Measurements from ENCODE around the gene HPS6.

The HPS6 gene

DNA sequence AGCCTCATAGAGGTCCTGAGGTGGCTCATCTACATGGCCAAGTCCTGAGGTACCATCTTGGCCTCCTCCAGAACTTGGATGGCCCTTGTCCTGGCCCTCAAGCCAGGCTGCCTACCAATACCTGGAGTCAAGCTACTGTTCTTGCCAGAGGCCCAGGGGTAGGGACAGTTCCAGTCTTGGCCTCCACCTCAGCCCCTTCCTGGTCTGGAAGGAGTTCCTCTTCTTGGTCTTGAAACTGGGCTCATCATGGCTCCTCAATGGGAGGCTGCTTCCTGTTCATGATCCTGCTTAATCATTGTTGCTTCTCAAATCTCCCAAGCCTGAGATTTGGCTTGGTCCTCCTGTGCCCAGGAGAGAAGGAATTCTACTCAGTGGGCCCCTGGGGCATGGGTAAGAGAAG lies 3.9 kb downstream of the HPS6 start:
- Histone ChIP-seq H3K27ac (ENCODE audit: low read length) (no peak overlapping the region), H3K9me3 (ENCODE audit: control insufficient read depth in 2 of 2, low read length in 2 of 2) (no peaks in the 10 kb centered on the region)

DNA sequence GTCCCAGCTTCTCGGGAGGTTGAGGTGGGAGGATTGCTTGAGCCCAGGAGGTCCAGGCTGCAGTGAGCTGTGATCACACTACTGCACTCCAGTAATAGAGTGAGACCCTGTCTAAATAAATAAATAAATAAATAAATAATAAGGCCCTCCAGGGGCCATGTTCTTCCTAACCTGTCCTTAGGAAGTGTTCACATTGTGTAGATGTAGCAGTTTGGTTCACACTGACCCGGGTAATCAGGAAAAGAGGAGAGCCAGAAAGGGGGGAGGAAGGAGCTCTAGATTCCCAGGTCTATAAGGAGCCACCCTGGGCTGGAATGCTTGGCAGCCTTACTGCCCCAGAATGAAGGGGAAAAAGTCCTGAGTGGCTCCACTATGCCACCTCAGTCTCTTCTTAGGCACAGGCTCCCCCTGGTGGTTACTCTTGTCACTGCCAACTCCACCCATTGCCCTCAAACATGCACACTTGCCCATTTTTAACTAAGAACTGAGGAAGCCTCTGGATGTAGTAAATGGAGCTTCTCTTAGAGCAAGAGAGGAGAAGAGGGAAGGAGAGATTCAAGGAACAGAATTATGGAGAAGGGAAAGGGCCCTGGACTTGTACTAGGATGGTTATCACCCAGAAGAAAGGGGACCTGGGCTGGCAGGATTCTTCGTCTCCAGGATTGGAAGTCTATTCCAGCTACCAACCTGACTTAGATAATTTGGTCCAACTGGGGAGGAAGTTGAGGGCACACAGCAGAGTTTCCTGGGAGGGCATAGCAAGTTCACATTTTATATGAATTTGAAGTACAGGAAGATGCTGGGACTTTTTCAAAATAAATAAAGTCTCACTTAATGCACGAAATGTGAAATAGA lies 7.8 kb downstream of the HPS6 start:
- Histone ChIP-seq H3K27ac (ENCODE audit: low read length) (no peak overlapping the region), H3K36me3 (ENCODE audit: control insufficient read depth in 2 of 2, insufficient read depth in 2 of 2, low read length in 2 of 2) (peaks cover 3 to 5% of the 10 kb centered on the region in 2 donors), H3K9ac (ENCODE audit: low read length in 2 of 2) (no peak overlapping the region), H3K4me3 (ENCODE audit: low read length in 2 of 2) (no peak overlapping the region), H3K4me1 (ENCODE audit: control insufficient read depth, insufficient read depth, low read length) (peaks cover 15% of the 10 kb centered on the region), H3K27me3 (ENCODE audit: control insufficient read depth in 1 of 2, insufficient read depth in 2 of 2, low read length in 2 of 2) (no peaks in the 10 kb centered on the region), H3K9me3 (ENCODE audit: control insufficient read depth in 2 of 2, low read length in 2 of 2) (no peaks in the 10 kb centered on the region)

More for the DNA sequence above, 3.9 kb downstream of the HPS6 start:
- Histone ChIP-seq H3K27me3 (ENCODE audit: control insufficient read depth in 1 of 2, insufficient read depth in 2 of 2, low read length in 2 of 2) (no peaks in the 10 kb centered on the region), H3K9ac (ENCODE audit: low read length in 2 of 2) (no peak overlapping the region), H3K4me1 (ENCODE audit: control insufficient read depth, insufficient read depth, low read length) (peaks cover 37% of the 10 kb centered on the region), H3K36me3 (ENCODE audit: control insufficient read depth in 2 of 2, insufficient read depth in 2 of 2, low read length in 2 of 2) (peaks cover 3 to 13% of the 10 kb centered on the region in 2 donors), H3K4me3 (ENCODE audit: low read length in 2 of 2) (no peak overlapping the region)

DNA sequence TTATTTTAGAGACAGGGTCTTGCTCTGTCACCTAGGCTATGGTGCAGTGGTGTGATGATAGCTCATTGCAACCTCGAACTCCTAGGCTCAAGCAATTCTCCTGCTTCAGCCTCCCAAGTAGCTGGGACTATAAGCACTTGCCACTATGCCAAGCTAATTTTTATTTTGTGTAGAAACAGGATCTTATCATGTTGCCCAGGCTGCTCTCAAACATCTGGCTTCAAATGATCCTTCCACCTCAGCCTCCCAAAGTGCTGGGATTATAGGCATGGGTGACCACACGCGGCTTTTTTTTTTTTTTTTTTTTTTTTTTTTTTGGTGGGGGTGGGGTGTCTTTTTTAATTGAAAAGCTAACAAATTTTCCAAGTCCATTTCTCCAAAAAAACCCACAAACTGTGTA lies 18.4 kb downstream of the HPS6 start:
- Histone ChIP-seq H3K27ac (ENCODE audit: low read length) (no peak overlapping the region), H3K9ac (ENCODE audit: low read length in 2 of 2) (no peak overlapping the region), H3K36me3 (ENCODE audit: control insufficient read depth in 2 of 2, insufficient read depth in 2 of 2, low read length in 2 of 2) (no peaks in the 10 kb centered on the region), H3K4me1 (ENCODE audit: control insufficient read depth, insufficient read depth, low read length) (no peaks in the 10 kb centered on the region), H3K27me3 (ENCODE audit: control insufficient read depth in 1 of 2, insufficient read depth in 2 of 2, low read length in 2 of 2) (no peaks in the 10 kb centered on the region), H3K4me3 (ENCODE audit: low read length in 2 of 2) (no peak overlapping the region), H3K9me3 (ENCODE audit: control insufficient read depth in 2 of 2, low read length in 2 of 2) (no peaks in the 10 kb centered on the region)

DNA sequence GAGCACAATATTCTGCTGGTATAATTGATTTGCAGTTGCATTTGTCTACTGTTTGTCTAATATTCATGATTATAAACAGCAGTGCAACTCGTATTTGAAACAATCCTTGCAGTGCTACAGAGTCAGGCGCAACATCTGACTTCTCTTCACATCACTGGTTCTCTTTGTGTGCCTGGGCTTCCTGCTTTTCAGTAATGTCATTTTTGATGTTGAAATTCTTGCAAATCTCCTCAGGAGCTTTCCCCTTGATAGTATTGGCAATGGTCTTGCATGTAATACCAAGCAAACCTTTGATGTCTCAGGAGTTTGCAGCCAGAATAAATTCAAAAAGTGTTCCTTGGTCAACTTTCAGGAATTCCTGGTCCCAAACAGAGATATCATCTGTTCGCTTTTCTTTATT lies 20.2 kb downstream of the HPS6 start:
- H3K9me3 ChIP-seq (ENCODE audit: control insufficient read depth in 2 of 2, low read length in 2 of 2) = no peaks in the 10 kb centered on the region
- no peak overlapping the region for H3K4me3 ChIP-seq (ENCODE audit: low read length in 2 of 2)
- no peaks in the 10 kb centered on the region for H3K36me3 ChIP-seq (ENCODE audit: control insufficient read depth in 2 of 2, insufficient read depth in 2 of 2, low read length in 2 of 2)
- no peaks in the 10 kb centered on the region for H3K4me1 ChIP-seq (ENCODE audit: control insufficient read depth, insufficient read depth, low read length)
- no peak overlapping the region for H3K9ac ChIP-seq (ENCODE audit: low read length in 2 of 2)
- H3K27ac ChIP-seq (ENCODE audit: low read length) = no peak overlapping the region
- no peaks in the 10 kb centered on the region for H3K27me3 ChIP-seq (ENCODE audit: control insufficient read depth in 1 of 2, insufficient read depth in 2 of 2, low read length in 2 of 2)

DNA sequence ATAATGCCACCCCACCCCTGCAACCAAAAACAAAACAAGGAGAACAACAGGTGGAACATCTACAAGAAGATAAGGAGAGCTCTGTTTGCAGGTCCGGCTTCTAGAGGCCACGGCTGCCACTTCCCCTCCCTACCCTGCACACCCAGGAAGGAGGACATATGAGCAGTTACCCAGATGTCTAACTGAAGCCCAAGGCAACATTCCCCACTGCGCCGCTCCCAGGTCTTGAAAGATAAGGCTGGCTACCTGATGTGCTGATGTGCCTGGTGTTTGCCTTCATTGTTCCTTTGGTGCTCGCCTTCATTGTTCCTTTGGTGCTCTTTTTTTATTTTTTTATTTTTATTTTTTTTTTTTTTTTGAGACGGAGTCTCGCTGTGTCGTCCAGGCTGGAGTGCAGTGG lies 21.0 kb downstream of the HPS6 start:
- H3K9me3 ChIP-seq (ENCODE audit: control insufficient read depth in 2 of 2, low read length in 2 of 2) = no peaks in the 10 kb centered on the region
- no peak overlapping the region for H3K27ac ChIP-seq (ENCODE audit: low read length)
- H3K4me1 ChIP-seq (ENCODE audit: control insufficient read depth, insufficient read depth, low read length) = no peaks in the 10 kb centered on the region
- no peak overlapping the region for H3K9ac ChIP-seq (ENCODE audit: low read length in 2 of 2)
- no peaks in the 10 kb centered on the region for H3K27me3 ChIP-seq (ENCODE audit: control insufficient read depth in 1 of 2, insufficient read depth in 2 of 2, low read length in 2 of 2)
- no peak overlapping the region for H3K4me3 ChIP-seq (ENCODE audit: low read length in 2 of 2)
- H3K36me3 ChIP-seq (ENCODE audit: control insufficient read depth in 2 of 2, insufficient read depth in 2 of 2, low read length in 2 of 2) = no peaks in the 10 kb centered on the region

DNA sequence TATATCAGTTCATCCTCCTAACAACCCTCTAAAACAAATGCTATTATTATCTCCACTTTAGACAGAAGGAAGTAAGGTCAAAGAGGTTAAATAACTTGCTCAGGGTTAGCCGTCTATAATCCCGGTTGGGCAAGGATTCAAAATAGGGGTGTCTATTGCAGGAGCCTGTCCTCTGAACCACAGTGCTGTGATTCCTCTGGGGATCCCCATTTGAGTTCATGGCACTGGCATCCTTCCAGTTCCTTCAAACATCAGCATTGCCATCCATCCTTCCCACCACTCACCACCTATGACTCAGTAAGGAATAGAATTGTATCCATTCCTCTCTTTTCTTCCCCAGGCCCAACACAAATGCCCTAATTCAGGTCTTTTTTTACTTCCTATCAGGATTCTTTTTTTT lies 25.6 kb downstream of the HPS6 start:
- H3K36me3 ChIP-seq (ENCODE audit: control insufficient read depth in 2 of 2, insufficient read depth in 2 of 2, low read length in 2 of 2) = no peaks in the 10 kb centered on the region
- H3K27me3 ChIP-seq (ENCODE audit: control insufficient read depth in 1 of 2, insufficient read depth in 2 of 2, low read length in 2 of 2) = no peaks in the 10 kb centered on the region
- H3K4me3 ChIP-seq (ENCODE audit: low read length in 2 of 2) = no peak overlapping the region
- H3K4me1 ChIP-seq (ENCODE audit: control insufficient read depth, insufficient read depth, low read length) = no peaks in the 10 kb centered on the region
- no peaks in the 10 kb centered on the region for H3K9me3 ChIP-seq (ENCODE audit: control insufficient read depth in 2 of 2, low read length in 2 of 2)
- no peak overlapping the region for H3K9ac ChIP-seq (ENCODE audit: low read length in 2 of 2)
- no peak overlapping the region for H3K27ac ChIP-seq (ENCODE audit: low read length)

DNA sequence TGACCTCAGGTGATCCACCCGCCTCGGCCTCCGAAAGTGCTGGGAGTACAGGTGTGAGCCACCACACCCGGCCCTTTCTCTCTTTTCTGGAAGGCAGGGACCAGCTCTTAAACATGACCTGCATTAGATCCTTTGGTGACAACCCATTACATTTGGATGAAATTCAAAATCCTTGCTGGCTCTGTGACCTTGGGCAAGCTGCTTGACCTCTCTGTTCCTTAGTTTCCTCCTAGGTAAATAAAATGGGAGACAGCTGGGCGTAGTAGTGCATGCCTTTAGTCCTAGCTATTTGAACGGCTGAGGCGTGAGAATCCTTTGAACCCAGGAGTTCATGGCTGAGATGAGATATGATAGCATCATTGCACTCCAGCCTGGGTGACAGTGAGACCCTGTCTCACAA lies 31.3 kb downstream of the HPS6 start:
- Histone ChIP-seq H3K27ac (ENCODE audit: low read length) (no peak overlapping the region), H3K4me1 (ENCODE audit: control insufficient read depth, insufficient read depth, low read length) (no peaks in the 10 kb centered on the region), H3K4me3 (ENCODE audit: low read length in 2 of 2) (no peak overlapping the region), H3K9me3 (ENCODE audit: control insufficient read depth in 2 of 2, low read length in 2 of 2) (no peaks in the 10 kb centered on the region), H3K9ac (ENCODE audit: low read length in 2 of 2) (no peak overlapping the region), H3K36me3 (ENCODE audit: control insufficient read depth in 2 of 2, insufficient read depth in 2 of 2, low read length in 2 of 2) (no peaks in the 10 kb centered on the region), H3K27me3 (ENCODE audit: control insufficient read depth in 1 of 2, insufficient read depth in 2 of 2, low read length in 2 of 2) (no peaks in the 10 kb centered on the region)

DNA sequence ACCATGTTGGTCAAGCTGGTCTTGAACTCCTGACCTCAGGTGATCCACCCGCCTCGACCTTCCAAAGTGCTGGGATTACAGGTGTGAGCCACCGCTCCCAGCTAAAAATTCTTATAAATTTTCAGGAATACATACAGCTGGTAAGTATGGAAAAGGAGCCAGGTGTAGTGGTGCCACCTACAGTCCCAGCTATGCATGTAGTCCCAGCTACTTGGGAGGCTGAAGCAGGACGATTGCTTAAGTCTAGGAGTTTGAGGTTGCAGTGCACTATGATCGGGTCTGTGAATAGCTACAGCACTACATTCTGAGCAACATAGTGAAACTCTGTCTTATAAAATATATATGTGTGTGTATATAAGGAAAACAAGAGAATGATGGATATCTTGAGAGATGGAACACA lies 36.0 kb downstream of the HPS6 start:
- H3K4me1 ChIP-seq (ENCODE audit: control insufficient read depth, insufficient read depth, low read length) = no peaks in the 10 kb centered on the region
- no peak overlapping the region for H3K4me3 ChIP-seq (ENCODE audit: low read length in 2 of 2)
- H3K9ac ChIP-seq (ENCODE audit: low read length in 2 of 2) = no peak overlapping the region
- no peaks in the 10 kb centered on the region for H3K36me3 ChIP-seq (ENCODE audit: control insufficient read depth in 2 of 2, insufficient read depth in 2 of 2, low read length in 2 of 2)
- no peak overlapping the region for H3K27ac ChIP-seq (ENCODE audit: low read length)
- H3K27me3 ChIP-seq (ENCODE audit: control insufficient read depth in 1 of 2, insufficient read depth in 2 of 2, low read length in 2 of 2) = no peaks in the 10 kb centered on the region
- H3K9me3 ChIP-seq (ENCODE audit: control insufficient read depth in 2 of 2, low read length in 2 of 2) = no peaks in the 10 kb centered on the region

DNA sequence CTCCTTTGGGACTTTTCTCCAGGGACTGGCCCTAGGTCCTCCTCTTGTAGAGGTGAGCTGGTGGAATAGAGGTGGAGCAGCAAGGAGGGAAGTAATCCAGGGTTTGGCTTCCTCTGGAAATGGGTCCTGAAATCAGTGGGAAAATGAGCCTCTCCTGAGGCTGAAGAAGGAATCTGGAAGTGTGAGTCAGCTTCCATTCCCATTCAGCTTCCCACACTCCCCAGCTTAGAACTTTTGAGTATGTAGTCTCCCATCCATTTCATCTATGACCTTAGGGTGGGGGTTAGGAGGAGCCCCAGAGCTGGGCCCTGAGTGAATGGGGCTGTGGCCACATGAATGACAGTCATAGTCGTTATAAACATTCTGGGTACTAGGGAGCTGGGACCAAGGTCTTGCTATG lies 37.3 kb downstream of the HPS6 start:
- peaks cover 4 to 6% of the 10 kb centered on the region in 2 donors for H3K36me3 ChIP-seq (ENCODE audit: control insufficient read depth in 2 of 2, insufficient read depth in 2 of 2, low read length in 2 of 2)
- no peak overlapping the region for H3K27ac ChIP-seq (ENCODE audit: low read length)
- no peak overlapping the region for H3K4me3 ChIP-seq (ENCODE audit: low read length in 2 of 2)
- H3K9ac ChIP-seq (ENCODE audit: low read length in 2 of 2) = no peak overlapping the region
- H3K9me3 ChIP-seq (ENCODE audit: control insufficient read depth in 2 of 2, low read length in 2 of 2) = no peaks in the 10 kb centered on the region
- no peaks in the 10 kb centered on the region for H3K4me1 ChIP-seq (ENCODE audit: control insufficient read depth, insufficient read depth, low read length)
- no peaks in the 10 kb centered on the region for H3K27me3 ChIP-seq (ENCODE audit: control insufficient read depth in 1 of 2, insufficient read depth in 2 of 2, low read length in 2 of 2)

DNA sequence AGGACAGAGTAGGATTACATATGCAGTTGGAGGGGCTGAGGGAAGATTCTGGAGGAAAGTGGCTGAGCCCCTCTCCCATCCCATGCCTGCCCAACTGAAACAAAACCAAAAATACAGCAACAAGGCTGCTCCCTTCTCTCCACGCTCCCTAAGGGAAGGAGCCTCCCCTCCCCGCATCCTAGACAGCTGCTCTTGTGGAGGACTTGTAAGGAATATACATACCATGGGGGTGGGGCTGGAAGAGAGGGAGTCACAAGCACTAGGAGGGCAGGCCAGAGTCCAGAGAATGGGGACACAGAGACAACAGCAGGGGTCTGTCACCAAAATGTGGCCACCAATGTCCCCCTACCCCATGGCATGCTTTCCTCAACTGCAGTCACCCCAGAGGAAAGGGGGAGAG lies 41.8 kb downstream of the HPS6 start:
- Histone ChIP-seq H3K27ac (ENCODE audit: low read length) (no peak overlapping the region), H3K4me3 (ENCODE audit: low read length in 2 of 2) (no peak overlapping the region), H3K27me3 (ENCODE audit: control insufficient read depth in 1 of 2, insufficient read depth in 2 of 2, low read length in 2 of 2) (no peaks in the 10 kb centered on the region), H3K4me1 (ENCODE audit: control insufficient read depth, insufficient read depth, low read length) (no peaks in the 10 kb centered on the region), H3K36me3 (ENCODE audit: control insufficient read depth in 2 of 2, insufficient read depth in 2 of 2, low read length in 2 of 2) (peaks cover 42% of the 10 kb centered on the region in 2 donors), H3K9me3 (ENCODE audit: control insufficient read depth in 2 of 2, low read length in 2 of 2) (no peaks in the 10 kb centered on the region), H3K9ac (ENCODE audit: low read length in 2 of 2) (no peak overlapping the region)
